ENCODE measurements around the gene GPA33.
"Not testable (repeated sequence)": the region's sequence is repeated elsewhere in the genome, so short reads cannot be mapped to it uniquely, and the experiment has no call there.

GPA33 gene

GRCh38 chr1:167064621-167065020, 25.6 kb downstream of the GPA33 start:
- no peak overlapping the region for H3K27ac Mint-ChIP-seq
- no peaks in the 10 kb centered on the region for H3K27me3 Mint-ChIP-seq (ENCODE audit: low read depth)
- no peak overlapping the region for H3K4me3 Mint-ChIP-seq
- H3K4me1 Mint-ChIP-seq (ENCODE audit: low read depth), result no peaks in the 10 kb centered on the region
- no peaks in the 10 kb centered on the region for H3K36me3 Mint-ChIP-seq (ENCODE audit: low read depth)
- H3K9me3 Mint-ChIP-seq, result no peaks in the 10 kb centered on the region

DNA sequence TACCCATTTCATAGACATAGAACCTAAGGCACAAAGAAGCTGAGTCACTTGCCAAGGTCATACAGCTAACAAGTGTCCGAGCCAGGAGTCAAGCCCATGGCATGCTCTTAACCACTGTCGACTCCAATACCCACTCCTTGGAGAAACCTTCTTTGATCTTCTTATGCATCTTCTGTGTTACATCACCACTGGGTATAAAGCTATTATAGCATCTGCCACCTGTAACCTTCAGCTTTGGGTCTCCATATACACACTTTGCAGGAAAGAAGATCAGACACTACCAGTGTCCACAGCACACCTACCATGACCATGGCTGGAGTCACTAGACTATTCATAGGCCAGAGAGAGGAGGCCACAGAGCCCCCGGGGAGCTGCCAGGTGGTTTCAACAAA, 29.1 kb downstream of the GPA33 start:
- Mint-ChIP-seq H3K4me1 (ENCODE audit: low read depth) (peaks cover 6% of the 10 kb centered on the region), H3K27me3 (ENCODE audit: low read depth) (no peaks in the 10 kb centered on the region), H3K27ac (no peak overlapping the region), H3K9me3 (no peaks in the 10 kb centered on the region), H3K36me3 (ENCODE audit: low read depth) (no peaks in the 10 kb centered on the region), H3K4me3 (no peak overlapping the region)

DNA sequence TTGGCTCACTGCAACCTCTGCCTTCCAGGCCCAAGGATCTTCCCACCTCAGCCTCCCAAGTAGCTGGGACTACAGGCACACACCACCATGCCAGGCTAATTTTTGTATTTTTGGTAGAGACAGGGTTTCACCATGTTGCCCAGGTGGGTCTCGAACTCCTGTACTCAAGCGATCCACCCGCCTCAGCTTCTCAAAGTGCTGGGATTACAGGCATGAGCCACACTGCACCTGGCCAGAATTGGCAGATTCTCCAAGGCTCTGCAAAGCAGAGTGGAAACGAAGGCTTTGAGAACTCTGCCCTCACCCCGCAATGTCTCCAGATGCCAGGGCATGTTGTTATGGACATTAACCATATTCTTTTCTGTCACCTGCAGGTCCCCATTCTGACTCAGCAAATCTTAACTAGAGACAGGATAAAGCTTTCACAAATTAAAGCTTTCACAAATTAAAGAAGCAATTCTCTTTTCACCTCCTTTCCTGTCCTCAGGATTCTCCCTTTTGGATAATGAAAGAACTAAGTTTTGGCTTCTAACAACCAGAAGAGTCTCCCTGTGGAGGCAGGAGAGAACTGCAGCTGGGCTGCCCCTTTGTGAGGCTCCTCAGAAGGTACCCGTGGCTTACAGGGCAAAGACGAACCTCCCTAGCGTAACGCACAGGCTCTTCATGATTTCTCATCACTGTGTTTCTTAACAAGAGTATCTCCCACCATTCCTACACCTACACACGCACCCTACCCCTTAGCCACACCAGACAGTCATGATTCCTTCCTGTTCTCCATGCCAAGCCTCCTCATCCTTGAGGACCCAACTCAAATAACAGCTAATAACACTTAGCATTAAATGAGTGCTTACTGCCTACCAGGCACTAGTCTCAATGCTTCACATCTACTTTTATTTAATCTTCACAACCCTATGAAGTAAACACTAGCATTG, 29.8 kb downstream of the GPA33 start:
- H3K36me3 Mint-ChIP-seq (ENCODE audit: low read depth), result no peaks in the 10 kb centered on the region
- no peak overlapping the region for H3K27ac Mint-ChIP-seq
- no peak overlapping the region for H3K4me3 Mint-ChIP-seq
- peaks cover 6% of the 10 kb centered on the region for H3K4me1 Mint-ChIP-seq (ENCODE audit: low read depth)
- no peaks in the 10 kb centered on the region for H3K27me3 Mint-ChIP-seq (ENCODE audit: low read depth)
- H3K9me3 Mint-ChIP-seq, result no peaks in the 10 kb centered on the region

GRCh38 chr1:167059809-167060107, 30.4 kb downstream of the GPA33 start:
- H3K27ac Mint-ChIP-seq, result no peak overlapping the region
- H3K9me3 Mint-ChIP-seq, result no peaks in the 10 kb centered on the region
- no peak overlapping the region for H3K4me3 Mint-ChIP-seq

DNA sequence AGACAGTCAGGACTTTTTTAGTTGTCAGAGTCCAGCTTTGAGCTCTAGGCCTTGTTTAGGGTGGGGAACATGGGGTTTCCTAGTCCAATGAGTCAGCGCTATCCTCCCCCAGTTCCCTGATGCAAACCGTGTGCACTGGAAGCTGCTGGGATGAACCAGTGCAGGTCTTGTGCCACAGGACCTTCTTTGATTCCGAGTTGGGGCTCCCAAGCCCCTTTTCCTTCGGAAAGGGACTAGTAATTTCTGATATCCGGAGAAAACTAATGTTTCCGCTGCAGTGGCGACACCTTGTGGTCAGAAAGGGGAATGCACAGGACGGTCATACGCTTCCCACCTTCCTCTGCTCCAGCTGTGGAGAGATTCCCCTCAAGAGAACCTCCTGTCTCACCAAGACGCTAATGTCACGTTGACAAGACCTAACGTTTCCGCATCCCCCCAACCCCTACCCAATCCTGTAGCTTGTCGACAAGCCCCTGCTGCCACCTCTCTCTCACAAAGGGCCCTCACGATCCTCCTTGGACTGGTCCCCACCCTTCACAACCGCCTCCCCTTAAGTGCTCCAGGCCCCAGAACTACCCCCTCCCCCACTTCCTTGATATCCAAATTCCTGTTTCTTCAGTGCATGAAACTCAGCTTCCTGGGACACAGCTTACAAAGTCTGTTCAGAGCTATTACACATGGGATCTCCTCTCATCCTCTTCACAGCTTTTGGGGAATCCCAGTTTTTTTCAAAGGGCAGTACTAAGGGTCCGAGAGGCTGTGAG, 30.9 kb downstream of the GPA33 start:
- H3K27me3 Mint-ChIP-seq (ENCODE audit: low read depth), result no peaks in the 10 kb centered on the region
- H3K4me3 Mint-ChIP-seq, result no peak overlapping the region
- H3K9me3 Mint-ChIP-seq, result no peaks in the 10 kb centered on the region
- peaks cover 6% of the 10 kb centered on the region for H3K4me1 Mint-ChIP-seq (ENCODE audit: low read depth)
- H3K36me3 Mint-ChIP-seq (ENCODE audit: low read depth), result no peaks in the 10 kb centered on the region
- H3K27ac Mint-ChIP-seq, result no peak overlapping the region

More at GRCh38 chr1:167059809-167060107, 30.4 kb downstream of the GPA33 start:
- no peaks in the 10 kb centered on the region for H3K36me3 Mint-ChIP-seq (ENCODE audit: low read depth)
- H3K4me1 Mint-ChIP-seq (ENCODE audit: low read depth), result peaks cover 6% of the 10 kb centered on the region
- H3K27me3 Mint-ChIP-seq (ENCODE audit: low read depth), result no peaks in the 10 kb centered on the region

DNA sequence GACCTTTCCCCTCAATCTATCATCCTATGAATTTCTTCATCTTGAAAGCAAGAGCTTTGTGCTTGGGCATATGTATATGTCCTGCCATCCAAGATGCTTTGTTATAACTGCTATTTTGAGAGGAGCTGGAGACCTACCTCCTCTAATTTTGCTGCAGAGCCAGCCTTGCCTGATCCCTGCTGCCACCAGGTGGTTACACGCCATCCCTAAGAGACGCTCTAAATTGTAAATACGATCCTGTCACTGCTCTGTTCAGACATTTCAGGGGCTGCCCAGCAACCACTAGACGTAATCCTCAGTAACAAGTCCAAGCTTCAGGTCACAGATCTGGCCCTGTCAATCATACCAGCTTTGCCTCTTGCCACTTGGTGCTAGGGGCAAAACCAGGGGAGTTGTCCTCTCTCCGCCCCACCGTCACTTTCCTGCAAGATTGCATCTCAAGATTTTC, 32.9 kb downstream of the GPA33 start:
- H3K27ac Mint-ChIP-seq, result no peak overlapping the region

GRCh38 chr1:167056529-167057231, 33.5 kb downstream of the GPA33 start:
- Mint-ChIP-seq H3K27ac (no peak overlapping the region), H3K9me3 (no peaks in the 10 kb centered on the region), H3K4me1 (ENCODE audit: low read depth) (peaks cover 6% of the 10 kb centered on the region), H3K4me3 (no peak overlapping the region), H3K36me3 (ENCODE audit: low read depth) (no peaks in the 10 kb centered on the region), H3K27me3 (ENCODE audit: low read depth) (no peaks in the 10 kb centered on the region)

More for the DNA sequence above, 32.9 kb downstream of the GPA33 start:
- no peak overlapping the region for H3K4me3 Mint-ChIP-seq
- peaks cover 6% of the 10 kb centered on the region for H3K4me1 Mint-ChIP-seq (ENCODE audit: low read depth)
- H3K27me3 Mint-ChIP-seq (ENCODE audit: low read depth), result no peaks in the 10 kb centered on the region
- no peaks in the 10 kb centered on the region for H3K36me3 Mint-ChIP-seq (ENCODE audit: low read depth)
- H3K9me3 Mint-ChIP-seq, result no peaks in the 10 kb centered on the region

GRCh38 chr1:167054946-167055630, 35.1 kb downstream of the GPA33 start:
- H3K27ac Mint-ChIP-seq, result no peak overlapping the region
- peaks cover 6% of the 10 kb centered on the region for H3K4me1 Mint-ChIP-seq (ENCODE audit: low read depth)
- H3K4me3 Mint-ChIP-seq, result no peak overlapping the region
- H3K9me3 Mint-ChIP-seq, result no peaks in the 10 kb centered on the region
- H3K27me3 Mint-ChIP-seq (ENCODE audit: low read depth), result no peaks in the 10 kb centered on the region
- H3K36me3 Mint-ChIP-seq (ENCODE audit: low read depth), result no peaks in the 10 kb centered on the region

DNA sequence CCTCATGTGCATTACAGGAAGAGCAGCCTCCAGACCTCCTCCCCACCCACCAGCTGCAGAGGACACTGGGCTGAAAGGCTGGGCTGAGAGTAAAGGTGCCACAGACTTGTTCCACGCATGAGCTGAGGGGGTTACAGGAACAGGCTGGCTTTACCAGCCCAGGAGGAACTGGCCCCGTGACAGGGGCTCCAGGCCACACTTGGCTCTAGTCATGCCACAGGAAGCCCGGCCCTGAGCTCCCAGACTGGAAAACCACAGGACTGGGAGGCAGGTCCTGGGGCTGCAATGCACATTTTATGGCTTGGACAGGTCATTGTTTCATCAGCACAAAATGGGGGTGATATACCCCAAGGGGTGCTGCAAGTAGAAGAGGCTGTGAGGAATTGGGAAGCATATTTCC, 35.6 kb downstream of the GPA33 start:
- Mint-ChIP-seq H3K27ac (no peak overlapping the region), H3K4me3 (no peak overlapping the region), H3K4me1 (ENCODE audit: low read depth) (peaks cover 6% of the 10 kb centered on the region), H3K36me3 (ENCODE audit: low read depth) (no peaks in the 10 kb centered on the region), H3K27me3 (ENCODE audit: low read depth) (no peaks in the 10 kb centered on the region), H3K9me3 (no peaks in the 10 kb centered on the region)

DNA sequence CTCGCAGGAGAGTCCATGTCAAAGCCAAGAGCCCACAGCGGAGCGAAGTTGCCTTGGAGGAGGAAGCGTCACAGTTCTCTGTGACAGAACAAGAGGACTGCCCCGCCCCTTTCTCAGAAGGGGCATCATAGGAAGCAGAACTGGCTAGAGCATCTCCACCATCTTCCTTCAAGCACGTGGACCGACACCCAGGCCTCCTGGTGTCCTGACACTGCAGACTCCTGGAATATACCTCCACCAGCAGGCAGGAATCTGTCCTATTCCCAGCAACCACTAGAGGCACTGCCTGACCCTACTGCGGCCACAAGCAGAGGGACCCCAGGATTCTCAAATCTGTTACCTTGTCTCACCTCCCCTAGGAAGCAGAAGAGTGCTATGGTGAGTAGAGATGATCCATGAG, 37.8 kb downstream of the GPA33 start:
- Mint-ChIP-seq H3K36me3 (ENCODE audit: low read depth) (no peaks in the 10 kb centered on the region), H3K27ac (no peak overlapping the region), H3K9me3 (no peaks in the 10 kb centered on the region), H3K27me3 (ENCODE audit: low read depth) (peaks cover 1% of the 10 kb centered on the region), H3K4me1 (ENCODE audit: low read depth) (no peaks in the 10 kb centered on the region), H3K4me3 (no peak overlapping the region)

GRCh38 chr1:167051907-167052306, 38.3 kb downstream of the GPA33 start:
- H3K4me1 Mint-ChIP-seq (ENCODE audit: low read depth), result no peaks in the 10 kb centered on the region
- peaks cover 6% of the 10 kb centered on the region for H3K27me3 Mint-ChIP-seq (ENCODE audit: low read depth)
- no peaks in the 10 kb centered on the region for H3K36me3 Mint-ChIP-seq (ENCODE audit: low read depth)
- no peak overlapping the region for H3K4me3 Mint-ChIP-seq
- H3K27ac Mint-ChIP-seq, result no peak overlapping the region
- no peaks in the 10 kb centered on the region for H3K9me3 Mint-ChIP-seq

DNA sequence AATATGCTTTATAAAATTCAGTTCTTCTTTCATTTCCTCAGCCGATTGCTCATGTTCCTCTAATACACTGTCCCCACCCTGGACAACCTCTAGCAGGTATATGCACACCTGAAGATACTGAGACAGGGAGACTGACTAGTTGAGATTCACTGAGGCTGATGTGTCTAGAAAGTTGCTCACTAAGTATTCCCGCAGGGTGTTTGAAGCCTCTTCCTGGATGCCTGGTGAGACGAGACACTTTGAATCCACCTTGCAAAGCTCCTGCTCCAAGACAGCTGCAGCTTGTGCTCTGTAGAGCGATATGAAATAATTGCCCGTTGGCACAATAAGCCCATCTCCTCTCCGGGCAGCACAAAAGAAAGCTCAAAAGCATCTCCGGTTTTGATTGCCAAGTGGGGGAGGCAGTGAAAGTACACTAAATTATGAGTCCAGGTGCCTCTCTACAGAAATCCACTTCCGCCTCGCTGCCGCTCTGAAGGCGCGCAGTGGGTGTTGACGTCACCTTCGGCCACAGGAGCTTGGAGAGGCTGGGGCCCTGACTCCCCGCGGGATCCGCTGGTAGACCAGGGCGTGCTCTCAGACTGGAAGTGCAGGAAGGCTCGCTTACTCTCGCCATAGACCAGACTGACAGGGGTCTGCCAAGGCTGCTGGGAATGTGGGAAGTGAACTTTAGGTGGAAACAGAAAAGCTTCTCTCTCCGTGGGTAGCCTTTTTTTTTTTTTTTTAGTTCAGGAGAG, 46.3 kb downstream of the GPA33 start:
- H3K4me3 Mint-ChIP-seq, result peak overlapping the region; percentile 75
- H3K27ac Mint-ChIP-seq, result peak overlapping the region; percentile 72
- H3K27me3 Mint-ChIP-seq (ENCODE audit: low read depth), result peaks cover 53% of the 10 kb centered on the region
- H3K4me1 Mint-ChIP-seq (ENCODE audit: low read depth), result peaks cover 10% of the 10 kb centered on the region
- H3K9me3 Mint-ChIP-seq, result no peaks in the 10 kb centered on the region
- peaks cover 2% of the 10 kb centered on the region for H3K36me3 Mint-ChIP-seq (ENCODE audit: low read depth)

- H3K4me1 Mint-ChIP-seq (ENCODE audit: low read depth), result no peaks in the 10 kb centered on the region
- H3K27ac Mint-ChIP-seq, result no peak overlapping the region
- no peaks in the 10 kb centered on the region for H3K9me3 Mint-ChIP-seq
- no peaks in the 10 kb centered on the region for H3K36me3 Mint-ChIP-seq (ENCODE audit: low read depth)
- H3K27me3 Mint-ChIP-seq (ENCODE audit: low read depth), result peaks cover 21% of the 10 kb centered on the region
- H3K4me3 Mint-ChIP-seq, result no peak overlapping the region
These were observed 56.5 kb downstream of the GPA33 start for GRCh38 chr1:167033646-167034045.

DNA sequence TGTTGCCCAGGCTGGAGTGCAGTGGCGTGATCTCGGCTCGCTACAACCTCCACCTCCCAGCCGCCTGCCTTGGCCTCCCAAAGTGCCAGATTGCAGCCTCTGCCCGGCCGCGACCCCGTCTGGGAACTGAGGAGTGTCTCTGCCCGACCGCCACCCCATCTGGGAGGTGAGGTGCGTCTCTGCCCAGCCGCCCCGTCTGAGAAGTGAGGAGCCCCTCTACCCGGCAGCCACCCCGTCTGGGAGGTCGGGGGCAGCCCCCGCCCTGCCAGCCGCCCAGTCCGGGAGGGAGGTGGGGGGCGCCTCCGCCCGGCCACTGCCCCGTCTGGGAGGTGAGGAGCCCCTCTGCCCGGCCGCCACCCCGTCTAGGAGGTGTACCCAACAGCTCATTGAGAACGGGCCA, 60.6 kb downstream of the GPA33 start:
- H3K4me1 Mint-ChIP-seq (ENCODE audit: low read depth); H3K4me3 Mint-ChIP-seq; H3K36me3 Mint-ChIP-seq (ENCODE audit: low read depth); H3K9me3 Mint-ChIP-seq; H3K27ac Mint-ChIP-seq: not testable (repeated sequence)
- peaks cover 44% of the 10 kb centered on the region for H3K27me3 Mint-ChIP-seq (ENCODE audit: low read depth)

Data from T-helper 1 cell treated with Interleukin-12 subunit alpha and Interleukin-12 subunit beta and Interleukin-4 antibody, amounts not matched to agents 30 μg/mL and 1 μg/mL, for 36 hours (primary cell).